ENCODE measurements around the gene GRM8. TPM values are rescaled to one million over a fixed set of nuclear protein-coding genes. Genes with fewer than 3 reads are reported as not detected.

GRM8 gene
- total RNA-seq, 4 donors from 2014 or later: 1.0 to 5.0 TPM; not detected in 2

GRCh38 chr7:126755381-126755780 is 497.4 kb downstream of the GRM8 start:
- TF ChIP-seq CTCF (IDR thresholded peaks at IDR 0.05): no peak
- TF ChIP-seq POLR2A (IDR thresholded peaks at IDR 0.05): no peak
- Histone ChIP-seq H3K4me3 (no peak overlapping the region), H3K4me1 (no peaks in the 10 kb centered on the region), H3K27ac (no peak overlapping the region), H3K9me3 (no peaks in the 10 kb centered on the region), H3K27me3 (no peaks in the 10 kb centered on the region), H3K36me3 (no peaks in the 10 kb centered on the region)
- DNase-seq: no peak

- no peaks in the 10 kb centered on the region for H3K4me1 ChIP-seq
- no peaks in the 10 kb centered on the region for H3K36me3 ChIP-seq
- no peaks in the 10 kb centered on the region for H3K9me3 ChIP-seq
- no peak overlapping the region for H3K27ac ChIP-seq
- no peak for DNase-seq
- TF ChIP-seq CTCF (IDR thresholded peaks at IDR 0.05) (no peak), POLR2A (IDR thresholded peaks at IDR 0.05) (no peak)
- H3K4me3 ChIP-seq: no peak overlapping the region
- H3K27me3 ChIP-seq: no peaks in the 10 kb centered on the region
These were observed 502.4 kb downstream of the GRM8 start for GRCh38 chr7:126750207-126750911.

- TF ChIP-seq CTCF (IDR thresholded peaks at IDR 0.05) (no peak), POLR2A (IDR thresholded peaks at IDR 0.05) (no peak)
- no peaks in the 10 kb centered on the region for H3K4me1 ChIP-seq
- no peak for DNase-seq
These were observed 523.8 kb downstream of the GRM8 start for GRCh38 chr7:126728967-126729366.

GRCh38 chr7:126727930-126728391 is 524.8 kb downstream of the GRM8 start:
- no peak for DNase-seq
- Histone ChIP-seq H3K9me3 (no peaks in the 10 kb centered on the region), H3K27me3 (no peaks in the 10 kb centered on the region), H3K27ac (no peak overlapping the region), H3K4me3 (no peak overlapping the region), H3K4me1 (no peaks in the 10 kb centered on the region), H3K36me3 (no peaks in the 10 kb centered on the region)
- TF ChIP-seq CTCF (IDR thresholded peaks at IDR 0.05) (no peak), POLR2A (IDR thresholded peaks at IDR 0.05) (no peak)

More at GRCh38 chr7:126728967-126729366, 523.8 kb downstream of the GRM8 start:
- H3K27me3 ChIP-seq: no peaks in the 10 kb centered on the region
- no peak overlapping the region for H3K27ac ChIP-seq
- no peaks in the 10 kb centered on the region for H3K9me3 ChIP-seq
- no peak overlapping the region for H3K4me3 ChIP-seq
- no peaks in the 10 kb centered on the region for H3K36me3 ChIP-seq

- no peak for TF ChIP-seq POLR2A (IDR thresholded peaks at IDR 0.05)
- no peak for TF ChIP-seq CTCF (IDR thresholded peaks at IDR 0.05)
- no peak overlapping the region for H3K4me3 ChIP-seq
- H3K4me1 ChIP-seq: no peaks in the 10 kb centered on the region
- no peaks in the 10 kb centered on the region for H3K9me3 ChIP-seq
- no peaks in the 10 kb centered on the region for H3K27me3 ChIP-seq
- no peak overlapping the region for H3K27ac ChIP-seq
- DNase-seq: no peak
- no peaks in the 10 kb centered on the region for H3K36me3 ChIP-seq
These were observed 528.7 kb downstream of the GRM8 start for GRCh38 chr7:126723966-126724544.
